ENCODE data around the gene ZSCAN30. TPM values are rescaled to one million over a fixed set of nuclear protein-coding genes. Genes with fewer than 3 reads are reported as not detected.

The ZSCAN30 gene
- total RNA-seq, 2 experiments from 2014 or later, result 9.6 to 11.6 TPM

GRCh38 chr18:35205199-35205712 lies 84.8 kb downstream of the ZSCAN30 start:
- no peaks in the 10 kb centered on the region for H3K36me3 Mint-ChIP-seq (ENCODE audit: low read depth)
- ATAC-seq (ENCODE audit: poor library complexity) (no peak), DNase-seq (no peak)
- no peak overlapping the region for H3K4me3 ChIP-seq (ENCODE audit: low read length)
- no peaks in the 10 kb centered on the region for H3K36me3 ChIP-seq (ENCODE audit: insufficient read depth, low read length)
- TF ChIP-seq, protein P1, sequence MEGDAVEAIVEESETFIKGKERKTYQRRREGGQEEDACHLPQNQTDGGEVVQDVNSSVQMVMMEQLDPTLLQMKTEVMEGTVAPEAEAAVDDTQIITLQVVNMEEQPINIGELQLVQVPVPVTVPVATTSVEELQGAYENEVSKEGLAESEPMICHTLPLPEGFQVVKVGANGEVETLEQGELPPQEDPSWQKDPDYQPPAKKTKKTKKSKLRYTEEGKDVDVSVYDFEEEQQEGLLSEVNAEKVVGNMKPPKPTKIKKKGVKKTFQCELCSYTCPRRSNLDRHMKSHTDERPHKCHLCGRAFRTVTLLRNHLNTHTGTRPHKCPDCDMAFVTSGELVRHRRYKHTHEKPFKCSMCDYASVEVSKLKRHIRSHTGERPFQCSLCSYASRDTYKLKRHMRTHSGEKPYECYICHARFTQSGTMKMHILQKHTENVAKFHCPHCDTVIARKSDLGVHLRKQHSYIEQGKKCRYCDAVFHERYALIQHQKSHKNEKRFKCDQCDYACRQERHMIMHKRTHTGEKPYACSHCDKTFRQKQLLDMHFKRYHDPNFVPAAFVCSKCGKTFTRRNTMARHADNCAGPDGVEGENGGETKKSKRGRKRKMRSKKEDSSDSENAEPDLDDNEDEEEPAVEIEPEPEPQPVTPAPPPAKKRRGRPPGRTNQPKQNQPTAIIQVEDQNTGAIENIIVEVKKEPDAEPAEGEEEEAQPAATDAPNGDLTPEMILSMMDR (IDR thresholded peaks at IDR 0.05), result no peak
- no peaks in the 10 kb centered on the region for H3K9me3 ChIP-seq (ENCODE audit: control insufficient read depth in 1 of 2, insufficient read depth in 1 of 2, low read length in 2 of 2)
- H3K27me3 Mint-ChIP-seq, result no peaks in the 10 kb centered on the region
- H3K4me1 ChIP-seq (ENCODE audit: insufficient read depth, low read length), result no peaks in the 10 kb centered on the region
- H3K9me3 Mint-ChIP-seq, result no peaks in the 10 kb centered on the region
- no peak overlapping the region for H3K27ac ChIP-seq (ENCODE audit: low read depth in 1 of 2, low read length in 2 of 2)
- ChIA-PET POLR2A (no interaction called here), CTCF (no interaction called here)
- no peaks in the 10 kb centered on the region for H3K27me3 ChIP-seq (ENCODE audit: control insufficient read depth in 1 of 2, insufficient read depth in 2 of 2, low read length in 2 of 2)
- H3K4me3 Mint-ChIP-seq, result no peak overlapping the region
- no peaks in the 10 kb centered on the region for H3K4me1 Mint-ChIP-seq (ENCODE audit: low read depth)
- no peak overlapping the region for H3K27ac Mint-ChIP-seq
- intact Hi-C loops (cut with DNase I, micrococcal nuclease), result no loop called here

DNA sequence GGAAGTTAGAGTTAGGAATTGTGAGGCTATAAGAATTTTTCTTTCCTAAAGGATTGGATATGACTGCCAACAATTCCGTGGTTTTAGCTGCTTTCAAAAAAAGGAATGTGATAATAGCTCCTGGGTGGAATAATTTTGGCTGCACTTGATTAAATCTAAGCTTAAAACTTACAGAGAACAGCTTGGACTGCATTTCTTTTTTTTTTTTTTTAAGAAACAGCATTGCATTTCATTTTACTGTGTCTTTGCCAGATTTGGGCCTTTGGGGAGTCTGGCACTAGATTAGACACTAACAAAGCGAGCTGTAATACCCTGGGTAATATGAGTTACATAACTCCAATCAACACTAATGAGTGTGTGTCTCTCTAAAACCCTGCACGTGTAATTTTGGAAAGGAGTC lies 87.0 kb downstream of the ZSCAN30 start:
- TF ChIP-seq, protein P1 (IDR thresholded peaks at IDR 0.05), result no peak
- Histone ChIP-seq H3K27ac (ENCODE audit: low read depth in 1 of 2, low read length in 2 of 2) (no peak overlapping the region), H3K9me3 (ENCODE audit: control insufficient read depth in 1 of 2, insufficient read depth in 1 of 2, low read length in 2 of 2) (no peaks in the 10 kb centered on the region), H3K36me3 (ENCODE audit: insufficient read depth, low read length) (no peaks in the 10 kb centered on the region), H3K27me3 (ENCODE audit: control insufficient read depth in 1 of 2, insufficient read depth in 2 of 2, low read length in 2 of 2) (no peaks in the 10 kb centered on the region), H3K4me3 (ENCODE audit: low read length) (no peak overlapping the region), H3K4me1 (ENCODE audit: insufficient read depth, low read length) (no peaks in the 10 kb centered on the region)
- no peaks in the 10 kb centered on the region for H3K36me3 Mint-ChIP-seq (ENCODE audit: low read depth)
- POLR2A ChIA-PET, result no interaction called here
- H3K27me3 Mint-ChIP-seq, result no peaks in the 10 kb centered on the region
- ATAC-seq (ENCODE audit: poor library complexity), result no peak
- H3K4me3 Mint-ChIP-seq, result no peak overlapping the region
- DNase-seq, result no peak
- H3K27ac Mint-ChIP-seq, result no peak overlapping the region
- no peaks in the 10 kb centered on the region for H3K9me3 Mint-ChIP-seq
- CTCF ChIA-PET, result interaction anchor here (0.7 to 1.1 kb wide), 2 partner anchors 10 to 94 kb away, joined by 4 read pairs; no protein-coding TSS in a partner anchor
- intact Hi-C loops (cut with DNase I, micrococcal nuclease), result no loop called here
- no peaks in the 10 kb centered on the region for H3K4me1 Mint-ChIP-seq (ENCODE audit: low read depth)

- H3K27ac Mint-ChIP-seq, result no peak overlapping the region
- ChIA-PET CTCF (interaction anchor here (0.6 to 1.2 kb wide), 2 partner anchors 12 to 39 kb away, joined by 3 read pairs; no protein-coding TSS in a partner anchor), POLR2A (no interaction called here)
- H3K9me3 Mint-ChIP-seq, result no peaks in the 10 kb centered on the region
- Histone ChIP-seq H3K27ac (ENCODE audit: low read depth in 1 of 2, low read length in 2 of 2) (no peak overlapping the region), H3K4me1 (ENCODE audit: insufficient read depth, low read length) (no peaks in the 10 kb centered on the region), H3K4me3 (ENCODE audit: low read length) (no peak overlapping the region), H3K9me3 (ENCODE audit: control insufficient read depth in 1 of 2, insufficient read depth in 1 of 2, low read length in 2 of 2) (no peaks in the 10 kb centered on the region), H3K27me3 (ENCODE audit: control insufficient read depth in 1 of 2, insufficient read depth in 2 of 2, low read length in 2 of 2) (no peaks in the 10 kb centered on the region), H3K36me3 (ENCODE audit: insufficient read depth, low read length) (no peaks in the 10 kb centered on the region)
- H3K4me3 Mint-ChIP-seq, result no peak overlapping the region
- intact Hi-C loops (cut with DNase I, micrococcal nuclease), result no loop called here
- DNase-seq, result no peak
- no peaks in the 10 kb centered on the region for H3K36me3 Mint-ChIP-seq (ENCODE audit: low read depth)
- ATAC-seq (ENCODE audit: poor library complexity), result no peak
- TF ChIP-seq, protein P1 (IDR thresholded peaks at IDR 0.05), result no peak
- no peaks in the 10 kb centered on the region for H3K27me3 Mint-ChIP-seq
- no peaks in the 10 kb centered on the region for H3K4me1 Mint-ChIP-seq (ENCODE audit: low read depth)
These were observed 88.6 kb downstream of the ZSCAN30 start for GRCh38 chr18:35201256-35201931.

Other genes starting within 250 kb of the ZSCAN30 start
- gene MAPRE2, start 248.8 kb downstream of the ZSCAN30 start, total RNA-seq, result 100 to 1,000 TPM; 108 to 112 TPM
- 10 to 100 TPM in 1 of 2 experiments, 1 to 10 TPM in 1; 7.6 to 10.0 TPM for gene ZNF397, start 49.2 kb downstream of the ZSCAN30 start, total RNA-seq
- 10 to 100 TPM; 65.9 to 68.3 TPM for gene ZNF24, start 54.2 kb upstream of the ZSCAN30 start, total RNA-seq
- gene ZNF396, start 87.1 kb upstream of the ZSCAN30 start, total RNA-seq, result under 1 TPM; 0.25 to 0.28 TPM
- 10 to 100 TPM; 13.0 to 16.0 TPM for gene INO80C, start 207.7 kb upstream of the ZSCAN30 start, total RNA-seq

All from CD4-positive, alpha-beta T cell (primary cell).